GM18861 (cell line): ENCODE measurements around the gene VWF.

ENCODE experiments used
- ATAC-seq: cut with Tn5 transposase; IDR thresholded peaks from one replicate; pipeline ENCODE4 v1.9.1; 2021; ENCODE audit not compliant: unreplicated experiment

Gene VWF

GRCh38 chr12:5960783-5961182 lies 163.7 kb downstream of the VWF start:
- ATAC-seq, result no peak

- no peak for ATAC-seq
Observed at GRCh38 chr12:5956987-5957386, 167.5 kb downstream of the VWF start.

GRCh38 chr12:5954661-5955060 lies 169.8 kb downstream of the VWF start:
- no peak for ATAC-seq

GRCh38 chr12:5953835-5954586 lies 170.5 kb downstream of the VWF start:
- no peak for ATAC-seq

GRCh38 chr12:5952031-5952430 lies 172.4 kb downstream of the VWF start:
- ATAC-seq, result no peak

- ATAC-seq, result no peak
Observed at GRCh38 chr12:5948696-5949095, 175.8 kb downstream of the VWF start.

- no peak for ATAC-seq
Observed at GRCh38 chr12:5947006-5947405, 177.5 kb downstream of the VWF start.

GRCh38 chr12:5946388-5946787 lies 178.1 kb downstream of the VWF start:
- no peak for ATAC-seq

GRCh38 chr12:5945071-5946008 lies 179.1 kb downstream of the VWF start, which contains the start of gene ANO2:
TSS of gene ANO2 (minus strand) at chr12:5945259. CDS start at chr12:5945217, 42 bp downstream.
- ATAC-seq, result no peak

- no peak for ATAC-seq
Observed at GRCh38 chr12:5944688-5945070, 179.8 kb downstream of the VWF start.

GRCh38 chr12:5944053-5944452 lies 180.4 kb downstream of the VWF start:
- no peak for ATAC-seq

GRCh38 chr12:5941907-5942306 lies 182.6 kb downstream of the VWF start:
- no peak for ATAC-seq

- no peak for ATAC-seq
Observed at GRCh38 chr12:5927732-5928516, 196.5 kb downstream of the VWF start.

GRCh38 chr12:5925646-5926045 lies 198.8 kb downstream of the VWF start:
- ATAC-seq, result no peak

GRCh38 chr12:5924342-5924741 lies 200.1 kb downstream of the VWF start:
- no peak for ATAC-seq

- ATAC-seq, result no peak
Observed at GRCh38 chr12:5923751-5924150, 200.7 kb downstream of the VWF start.

- no peak for ATAC-seq
Observed at GRCh38 chr12:5923043-5923605, 201.3 kb downstream of the VWF start.

- no peak for ATAC-seq
Observed at GRCh38 chr12:5921966-5922899, 202.2 kb downstream of the VWF start.

GRCh38 chr12:5921027-5921909 lies 203.2 kb downstream of the VWF start:
- no peak for ATAC-seq
